ENCODE results near the gene RAB17.
"Not testable (repeated sequence)": the region's sequence is repeated elsewhere in the genome, so short reads cannot be mapped to it uniquely, and the experiment has no call there.

Gene RAB17

DNA sequence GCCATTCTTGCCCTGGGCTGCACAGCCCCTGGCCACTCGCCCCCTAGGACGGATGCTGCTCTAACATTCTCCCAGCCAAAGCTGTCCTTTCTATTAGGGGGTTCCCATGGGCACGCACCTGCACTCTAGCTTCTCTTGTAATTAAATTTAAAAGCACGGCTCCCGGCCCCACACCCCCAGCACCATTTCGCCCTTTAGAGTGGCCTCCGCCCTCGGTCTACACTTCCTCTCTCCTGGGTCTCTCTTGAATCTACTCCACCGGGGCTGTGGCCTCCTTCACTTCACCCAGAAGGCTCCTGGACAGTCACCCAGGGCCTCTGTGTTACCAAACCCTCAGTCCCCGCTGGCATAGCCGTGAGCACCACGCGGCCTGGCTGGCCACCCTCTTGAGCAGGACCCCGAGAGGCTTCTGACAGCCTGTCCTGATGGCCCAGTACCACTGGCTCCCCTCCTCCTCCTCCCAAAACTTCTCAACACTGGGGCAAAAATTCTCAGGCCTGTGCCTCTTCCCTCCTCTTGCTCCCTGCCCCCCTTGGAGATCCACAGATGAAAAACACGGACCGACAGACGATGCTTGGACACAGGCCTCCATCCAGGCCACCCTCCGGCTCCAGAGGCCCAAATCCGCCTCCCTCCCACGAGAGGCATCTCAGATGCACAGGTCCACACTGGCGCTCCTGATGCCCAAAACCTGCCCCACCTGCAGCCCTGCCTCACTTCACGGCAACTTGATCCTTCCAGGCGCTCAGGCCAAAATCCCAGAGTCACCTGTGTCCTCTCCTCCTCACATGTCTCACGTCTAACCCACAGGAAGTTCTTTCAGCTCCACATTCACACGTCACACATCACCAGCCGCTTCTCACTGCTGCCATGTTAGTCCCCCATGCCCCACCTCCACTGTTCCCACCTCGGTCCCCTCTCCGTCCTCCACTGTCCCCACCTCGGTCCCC, 6.9 kb upstream of the RAB17 start:
- no peaks in the 10 kb centered on the region for H4K20me1 ChIP-seq (ENCODE audit: insufficient read depth, low read length)
- H3K4me2 ChIP-seq (ENCODE audit: low read length) = no peak overlapping the region
- H3K9me2 ChIP-seq (ENCODE audit: low read depth, low read length) = no peaks in the 10 kb centered on the region
- no peaks in the 10 kb centered on the region for H3K27me3 ChIP-seq (ENCODE audit: insufficient read depth, low read length)
- no peak overlapping the region for H2AFZ ChIP-seq (ENCODE audit: low read length)
- H3F3A ChIP-seq (ENCODE audit: insufficient read depth, low read length) = no peaks in the 10 kb centered on the region
- H3K9ac ChIP-seq (ENCODE audit: low read length) = no peak overlapping the region
- no peaks in the 10 kb centered on the region for H3K79me2 ChIP-seq (ENCODE audit: insufficient read depth, low read length)
- no peak overlapping the region for H3K4me3 ChIP-seq (ENCODE audit: low read depth, low read length, poor library complexity, severe bottlenecking)
- H3K4me1 ChIP-seq (ENCODE audit: insufficient read depth, low read length, severe bottlenecking) = peaks cover 12% of the 10 kb centered on the region
- no peak overlapping the region for H3K27ac ChIP-seq (ENCODE audit: low read depth, low read length, poor library complexity, severe bottlenecking)
- H3K9me3 ChIP-seq (ENCODE audit: low read length) = no peaks in the 10 kb centered on the region
- TF ChIP-seq, protein P1, sequence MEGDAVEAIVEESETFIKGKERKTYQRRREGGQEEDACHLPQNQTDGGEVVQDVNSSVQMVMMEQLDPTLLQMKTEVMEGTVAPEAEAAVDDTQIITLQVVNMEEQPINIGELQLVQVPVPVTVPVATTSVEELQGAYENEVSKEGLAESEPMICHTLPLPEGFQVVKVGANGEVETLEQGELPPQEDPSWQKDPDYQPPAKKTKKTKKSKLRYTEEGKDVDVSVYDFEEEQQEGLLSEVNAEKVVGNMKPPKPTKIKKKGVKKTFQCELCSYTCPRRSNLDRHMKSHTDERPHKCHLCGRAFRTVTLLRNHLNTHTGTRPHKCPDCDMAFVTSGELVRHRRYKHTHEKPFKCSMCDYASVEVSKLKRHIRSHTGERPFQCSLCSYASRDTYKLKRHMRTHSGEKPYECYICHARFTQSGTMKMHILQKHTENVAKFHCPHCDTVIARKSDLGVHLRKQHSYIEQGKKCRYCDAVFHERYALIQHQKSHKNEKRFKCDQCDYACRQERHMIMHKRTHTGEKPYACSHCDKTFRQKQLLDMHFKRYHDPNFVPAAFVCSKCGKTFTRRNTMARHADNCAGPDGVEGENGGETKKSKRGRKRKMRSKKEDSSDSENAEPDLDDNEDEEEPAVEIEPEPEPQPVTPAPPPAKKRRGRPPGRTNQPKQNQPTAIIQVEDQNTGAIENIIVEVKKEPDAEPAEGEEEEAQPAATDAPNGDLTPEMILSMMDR (IDR thresholded peaks at IDR 0.05; ENCODE audit: low read length) = no peak
- TF ChIP-seq EZH2 (IDR thresholded peaks at IDR 0.05; ENCODE audit: borderline replicate concordance, low read length) = no peak
- H3K36me3 ChIP-seq (ENCODE audit: insufficient read depth, low read length) = no peaks in the 10 kb centered on the region

DNA sequence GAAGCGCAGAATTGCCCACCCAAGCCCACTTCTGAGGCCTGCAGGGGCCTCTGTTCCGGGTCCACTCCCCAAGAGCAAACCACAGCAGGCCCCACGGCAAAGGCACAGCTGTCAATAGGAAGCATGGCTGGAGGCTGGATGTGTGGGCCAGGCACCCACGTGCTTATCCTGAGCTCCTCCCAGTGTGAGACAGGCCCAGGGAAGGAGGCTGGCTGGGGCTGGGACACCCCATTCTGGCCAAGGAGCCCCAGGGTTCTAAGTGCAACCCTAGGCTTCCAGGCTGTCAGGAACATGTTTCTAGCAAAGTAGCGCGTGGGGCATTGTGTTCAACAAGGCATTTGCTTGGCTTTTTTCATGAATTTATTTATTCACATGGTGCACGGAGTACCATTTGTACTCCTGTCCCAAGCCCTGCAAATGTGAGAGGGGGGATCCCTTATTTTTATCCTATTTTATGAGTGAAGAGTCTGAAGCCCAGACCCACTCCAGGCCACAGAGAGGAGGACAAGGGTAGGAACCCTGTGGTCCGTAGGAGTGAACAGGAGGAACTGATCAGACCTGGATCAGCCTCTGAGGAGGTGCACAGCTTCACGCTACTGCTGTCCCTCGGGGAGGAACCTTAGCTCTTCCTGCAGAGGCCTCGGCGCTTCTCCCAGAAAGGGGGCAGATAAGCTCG, 6.1 kb upstream of the RAB17 start:
- TF ChIP-seq, protein P1 (IDR thresholded peaks at IDR 0.05; ENCODE audit: low read length) = no peak
- TF ChIP-seq EZH2 (IDR thresholded peaks at IDR 0.05; ENCODE audit: borderline replicate concordance, low read length) = no peak
- H3K4me1 ChIP-seq (ENCODE audit: insufficient read depth, low read length, severe bottlenecking) = peaks cover 12% of the 10 kb centered on the region
- no peak overlapping the region for H3K27ac ChIP-seq (ENCODE audit: low read depth, low read length, poor library complexity, severe bottlenecking)
- no peaks in the 10 kb centered on the region for H3K79me2 ChIP-seq (ENCODE audit: insufficient read depth, low read length)
- no peaks in the 10 kb centered on the region for H3K27me3 ChIP-seq (ENCODE audit: insufficient read depth, low read length)
- no peaks in the 10 kb centered on the region for H3K9me2 ChIP-seq (ENCODE audit: low read depth, low read length)
- H3K9me3 ChIP-seq (ENCODE audit: low read length) = no peaks in the 10 kb centered on the region
- no peaks in the 10 kb centered on the region for H3F3A ChIP-seq (ENCODE audit: insufficient read depth, low read length)
- H3K4me2 ChIP-seq (ENCODE audit: low read length) = no peak overlapping the region
- no peak overlapping the region for H3K9ac ChIP-seq (ENCODE audit: low read length)
- no peak overlapping the region for H2AFZ ChIP-seq (ENCODE audit: low read length)
- no peaks in the 10 kb centered on the region for H4K20me1 ChIP-seq (ENCODE audit: insufficient read depth, low read length)
- no peaks in the 10 kb centered on the region for H3K36me3 ChIP-seq (ENCODE audit: insufficient read depth, low read length)
- no peak overlapping the region for H3K4me3 ChIP-seq (ENCODE audit: low read depth, low read length, poor library complexity, severe bottlenecking)

DNA sequence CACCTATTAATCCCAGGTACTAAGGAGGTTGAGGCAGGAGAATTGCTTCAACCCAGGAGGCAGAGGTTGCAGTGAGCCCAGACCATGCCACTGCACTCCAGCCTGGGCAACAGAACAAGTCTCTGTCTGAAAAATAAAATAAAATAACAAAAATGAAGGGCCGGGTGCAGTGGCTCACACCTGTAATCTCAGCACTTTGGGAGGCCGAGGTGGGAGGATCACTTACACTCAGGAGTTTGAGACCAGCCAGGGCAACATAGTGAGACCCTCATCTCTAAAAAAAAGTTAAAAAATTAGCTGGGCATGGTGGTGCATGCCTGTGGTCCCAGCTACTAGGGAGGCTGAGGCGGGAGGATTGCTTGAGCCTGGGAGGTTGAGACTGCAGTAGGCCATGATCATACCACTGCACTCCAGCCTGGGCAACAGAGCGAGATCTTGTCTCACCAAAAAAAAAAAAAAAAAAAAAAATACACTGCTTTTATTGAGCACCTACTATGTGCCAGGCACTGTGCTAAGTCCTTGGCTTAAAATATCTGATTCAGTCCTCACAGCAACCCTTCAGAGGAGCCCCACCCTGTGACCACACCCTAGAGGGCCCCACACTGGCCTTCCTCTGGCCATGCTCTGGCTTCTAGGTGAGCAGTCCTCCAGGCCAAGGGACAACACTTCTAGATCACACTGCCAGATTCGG, 5.4 kb upstream of the RAB17 start:
- not testable (repeated sequence) for H3K4me2 ChIP-seq (ENCODE audit: low read length); H3K9ac ChIP-seq (ENCODE audit: low read length)

More for the DNA sequence above, 5.4 kb upstream of the RAB17 start:
- H3K79me2 ChIP-seq (ENCODE audit: insufficient read depth, low read length); H3K9me2 ChIP-seq (ENCODE audit: low read depth, low read length); H3F3A ChIP-seq (ENCODE audit: insufficient read depth, low read length); H3K27ac ChIP-seq (ENCODE audit: low read depth, low read length, poor library complexity, severe bottlenecking); H2AFZ ChIP-seq (ENCODE audit: low read length); H3K36me3 ChIP-seq (ENCODE audit: insufficient read depth, low read length); H4K20me1 ChIP-seq (ENCODE audit: insufficient read depth, low read length); H3K4me3 ChIP-seq (ENCODE audit: low read depth, low read length, poor library complexity, severe bottlenecking); H3K27me3 ChIP-seq (ENCODE audit: insufficient read depth, low read length); H3K9me3 ChIP-seq (ENCODE audit: low read length): not testable (repeated sequence)
- H3K4me1 ChIP-seq (ENCODE audit: insufficient read depth, low read length, severe bottlenecking) = peaks cover 12% of the 10 kb centered on the region
